Naive thymus-derived CD4-positive, alpha-beta T cell (primary cell): Measurements from ENCODE around the gene SNX5. TPM values are rescaled to one million over a fixed set of nuclear protein-coding genes. Genes with fewer than 3 reads are reported as not detected.
A peak's percentile ranks its signal among the peaks of the same experiment; 100 is the strongest.

Experiments used
- ATAC-seq: fragments of 150-1000 bp; cut with Tn5 transposase; 2 replicates; pipeline ENCODE4 v1.10.0; 2021; ENCODE audit warnings: mild to moderate bottlenecking, moderate library complexity
- CTCF ChIA-PET: fragments of 350-600 bp; sonication (Branson Sonifier 250); formaldehyde crosslinking; loops from one replicate; lab custom pipeline; 2021; ENCODE audit warnings: antibody characterized with exemption; lab: Charles Lee
- POLR2A ChIA-PET: fragments of 350-600 bp; sonication (Branson Sonifier 250); formaldehyde crosslinking; loops from one replicate; lab custom pipeline; 2021; ENCODE audit warnings: antibody characterized with exemption, inconsistent platforms; lab: Charles Lee
- DNase-seq, 9 donors: peaks; one replicate each; pipeline versions ENCODE4 v3.0.0 to v3.0.0-alpha.2; 2020 to 2022; ENCODE audit warnings: mixed read lengths in 1 of 9
- H3K27ac ChIP-seq: one replicate; pipeline ENCODE4 v1.7.0; 2013; ENCODE audit warnings: mild to moderate bottlenecking, low read depth, low read length, moderate library complexity
- H3K27me3 ChIP-seq, 2 donors: one replicate each; pipeline ENCODE4 v1.7.0; 2013; ENCODE audit warnings: low read length in 2 of 2, mild to moderate bottlenecking in 2 of 2, moderate library complexity in 2 of 2; ENCODE audit not compliant: control insufficient read depth in 2 of 2, insufficient read depth in 2 of 2
- H3K36me3 ChIP-seq, 3 experiments: 1 replicate in 2 of 3; 2 replicates in 1 of 3; pipeline ENCODE4 v1.7.0; 2013; ENCODE audit warnings: low read length in 3 of 3, mild to moderate bottlenecking in 3 of 3, moderate library complexity in 1 of 3; ENCODE audit not compliant: insufficient read depth in 3 of 3, control insufficient read depth in 2 of 3
- H3K4me1 ChIP-seq, 2 donors: one replicate each; pipeline ENCODE4 v1.7.0; 2013; ENCODE audit warnings: low read length in 2 of 2, mild to moderate bottlenecking in 2 of 2, moderate library complexity in 1 of 2; ENCODE audit not compliant: control insufficient read depth in 2 of 2, insufficient read depth in 2 of 2
- H3K4me3 ChIP-seq: 2 replicates; pipeline ENCODE4 v1.7.0; 2013; ENCODE audit warnings: mild to moderate bottlenecking, low read length
- H3K9me3 ChIP-seq, 3 experiments: 1 replicate in 2 of 3; 2 replicates in 1 of 3; pipeline ENCODE4 v1.7.0; 2013; ENCODE audit warnings: low read length in 3 of 3; ENCODE audit not compliant: control insufficient read depth in 2 of 3
- H3K27ac Mint-ChIP-seq, 9 donors: one replicate each; pipeline ENCODE4 v1.8.0; 2020 to 2022; ENCODE audit warnings: mixed read lengths in 9 of 9, mild to moderate bottlenecking in 8 of 9, moderate library complexity in 5 of 9, inconsistent platforms in 2 of 9
- H3K27me3 Mint-ChIP-seq, 5 donors: one replicate each; pipeline ENCODE4 v1.8.0; 2021 to 2022; ENCODE audit warnings: mixed read lengths in 5 of 5, mild to moderate bottlenecking in 1 of 5
- H3K36me3 Mint-ChIP-seq, 5 donors: one replicate each; pipeline ENCODE4 v1.8.0; 2020 to 2022; ENCODE audit warnings: mixed read lengths in 5 of 5, mild to moderate bottlenecking in 3 of 5, inconsistent platforms in 1 of 5
- H3K4me1 Mint-ChIP-seq, 7 donors: one replicate each; pipeline ENCODE4 v1.8.0; 2020 to 2022; ENCODE audit warnings: mixed read lengths in 7 of 7, mild to moderate bottlenecking in 3 of 7, inconsistent platforms in 1 of 7
- H3K4me3 Mint-ChIP-seq, 10 donors: one replicate each; pipeline ENCODE4 v1.8.0; 2020 to 2022; ENCODE audit warnings: mild to moderate bottlenecking in 10 of 10, mixed read lengths in 10 of 10, moderate library complexity in 6 of 10, inconsistent platforms in 2 of 10
- H3K9me3 Mint-ChIP-seq, 11 donors: one replicate each; pipeline ENCODE4 v1.8.0; 2020 to 2022; ENCODE audit warnings: mixed read lengths in 11 of 11, mild to moderate bottlenecking in 4 of 11, inconsistent platforms in 1 of 11, moderate library complexity in 1 of 11
- intact Hi-C, 2 donors: fragments of 100-400 bp; cut with micrococcal nuclease; formaldehyde crosslinking; loops; one replicate each; pipeline ENCODE4 v1.15.1; 2023
- polyA plus RNA-seq, 2 donors: library from polyadenylated mRNA; unstranded; fragments of 300-500 nt; fragmentation: Illumina TruSeq; gene quantifications; one replicate each; pipeline ENCODE4 v1.2.3, GENCODE V29; 2021
- total RNA-seq, 6 experiments: library from RNA in 5 of 6; stranded (reverse) in 5 of 6; gene quantifications; 1 replicate in 5 of 6; 2 replicates in 1 of 6; pipeline ENCODE4 v1.2.3 and lab custom pipeline; 2021 to 2026

Gene SNX5
- 100 to 1,000 TPM in 1 of 5 experiments, 10 to 100 TPM in 4; 41.4 to 148 (median 61.9) TPM for total RNA-seq
- 10 to 100 TPM; 40.2 to 68.0 TPM for polyA plus RNA-seq
- 51.7 reads per million, percentile 72 among the genes with 10 or more reads in this experiment for total RNA-seq (lab: John Stamatoyannopoulos, UW)

- intact Hi-C loops, result loop anchor here (1.0 to 10.0 kb wide), 17 partner anchors 7 to 1396 kb away; partner anchors contain the start of genes DSTN (in 2 of the 2), DZANK1 (in 2 of the 2), KAT14 (in 2 of the 2) and KIF16B (in 2 of the 2)
- peak within 1 kb of the TSS; percentile 89 to 97 (median 94) for H3K4me3 Mint-ChIP-seq
- peaks cover 0 to 52% (median 9%) of the 10 kb centered on the region in 5 donors for H3K36me3 Mint-ChIP-seq
- peaks cover 54 to 76% (median 71%) of the 10 kb centered on the region in 7 donors for H3K4me1 Mint-ChIP-seq
- H3K9me3 ChIP-seq, result no peaks in the 10 kb centered on the region
- peak within 1 kb of the TSS; percentile 96 for H3K27ac ChIP-seq
- H3K27me3 ChIP-seq, result no peaks in the 10 kb centered on the region
- H3K4me3 ChIP-seq, result peak within 1 kb of the TSS; percentile 91
- no peaks in the 10 kb centered on the region for H3K27me3 Mint-ChIP-seq
- ATAC-seq (peak; percentile 95), DNase-seq (peak; percentile 98 to 99 (median 99))
- peak within 1 kb of the TSS; percentile 93 to 98 (median 97) for H3K27ac Mint-ChIP-seq
- H3K9me3 Mint-ChIP-seq, result no peaks in the 10 kb centered on the region
- H3K4me1 ChIP-seq, result peaks cover 53 to 59% of the 10 kb centered on the region in 2 donors
- H3K36me3 ChIP-seq, result no peaks in the 10 kb centered on the region
- POLR2A ChIA-PET, result interaction anchor here (1.1 to 2.4 kb wide), 6 partner anchors 170 to 539 kb away, joined by 4 to 16 read pairs (median 6); partner anchors contain the start of genes DZANK1, POLR3F, RRBP1 and SEC23B
- CTCF ChIA-PET, result interaction anchor here (1.6 to 2.2 kb wide), 2 partner anchors 28 to 286 kb away, joined by 5 to 12 read pairs; partner anchors contain the start of gene RRBP1
These were observed at the start of gene SNX5, which contains the start of gene MGME1 for GRCh38 chr20:17968366-17969277. Gene SNX5 (minus strand): TSS chr20:17968794. CDS start chr20:17968425, 369 bp downstream. Gene MGME1 (plus strand): TSS chr20:17969018. CDS start chr20:17969860, 842 bp downstream.

GRCh38 chr20:18018100-18018499 is 49.5 kb upstream of the SNX5 start:
- CTCF ChIA-PET, result interaction anchor here (0.6 kb wide), 1 partner anchor 39 kb away, joined by 3 read pairs; no protein-coding TSS in a partner anchor
- H3K9me3 ChIP-seq, result no peaks in the 10 kb centered on the region

DNA sequence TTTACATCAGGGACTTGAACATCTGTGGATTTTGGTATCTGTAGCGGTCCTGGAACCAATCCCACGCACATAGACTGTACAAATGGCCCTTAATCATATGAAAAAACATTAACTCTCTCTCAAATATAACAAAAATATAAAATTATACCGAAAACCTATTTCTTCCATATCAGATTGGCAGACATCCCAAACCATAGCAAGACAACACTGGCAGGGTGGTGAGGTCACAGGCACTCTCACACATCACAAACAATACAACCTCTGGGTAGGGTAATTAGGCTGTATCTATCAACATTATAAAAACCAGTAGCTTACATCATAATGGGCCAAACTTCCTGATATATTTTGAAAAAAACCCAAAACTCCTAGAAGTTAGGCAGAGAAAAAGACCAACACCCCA is 48.2 kb upstream of the SNX5 start:
- no peaks in the 10 kb centered on the region for H3K9me3 ChIP-seq
- H3K4me1 ChIP-seq, result no peaks in the 10 kb centered on the region
- Mint-ChIP-seq H3K9me3 (peaks cover 0 to 3% (median 0%) of the 10 kb centered on the region in 11 donors), H3K4me1 (peaks cover 0 to 3% (median 0%) of the 10 kb centered on the region in 7 donors), H3K27ac (no peak overlapping the region), H3K4me3 (no peak overlapping the region), H3K27me3 (peaks cover 0 to 5% (median 0%) of the 10 kb centered on the region in 5 donors), H3K36me3 (no peaks in the 10 kb centered on the region)
- intact Hi-C loops, result no loop called here
- H3K27me3 ChIP-seq, result no peaks in the 10 kb centered on the region
- POLR2A ChIA-PET, result no interaction called here
- CTCF ChIA-PET, result no interaction called here
- H3K36me3 ChIP-seq, result no peaks in the 10 kb centered on the region
- H3K4me3 ChIP-seq, result no peak overlapping the region
- H3K27ac ChIP-seq, result no peak overlapping the region
- no peak for ATAC-seq
- DNase-seq, result no peak

More at GRCh38 chr20:18018100-18018499, 49.5 kb upstream of the SNX5 start:
- Mint-ChIP-seq H3K9me3 (peaks cover 0 to 3% (median 0%) of the 10 kb centered on the region in 11 donors), H3K27ac (no peak overlapping the region), H3K36me3 (no peaks in the 10 kb centered on the region), H3K4me3 (no peak overlapping the region), H3K4me1 (peaks cover 0 to 3% (median 0%) of the 10 kb centered on the region in 7 donors), H3K27me3 (peaks cover 0 to 5% (median 0%) of the 10 kb centered on the region in 5 donors)
- H3K36me3 ChIP-seq, result no peaks in the 10 kb centered on the region
- no peaks in the 10 kb centered on the region for H3K4me1 ChIP-seq
- DNase-seq (no peak), ATAC-seq (no peak)
- intact Hi-C loops, result no loop called here
- no peak overlapping the region for H3K4me3 ChIP-seq
- H3K27ac ChIP-seq, result no peak overlapping the region
- POLR2A ChIA-PET, result no interaction called here
- no peaks in the 10 kb centered on the region for H3K27me3 ChIP-seq

DNA sequence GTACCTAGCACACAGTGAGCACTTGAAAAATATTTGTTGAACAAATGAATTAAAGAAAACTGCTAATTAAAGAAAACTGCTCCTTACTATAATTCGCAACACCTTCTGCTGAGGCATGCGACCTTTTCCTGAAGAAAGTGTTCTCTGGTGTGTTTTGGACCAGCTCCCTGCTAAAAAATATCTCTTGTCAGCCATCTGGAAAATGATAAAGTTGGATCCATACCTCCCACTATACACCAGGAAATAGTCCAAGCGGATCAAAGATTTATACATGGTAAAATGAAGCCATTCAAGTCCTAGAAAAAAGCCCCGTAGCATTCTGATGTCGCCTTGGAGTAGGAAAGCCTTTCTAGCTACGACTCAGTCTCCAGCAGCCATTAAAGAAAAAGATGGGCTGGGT is 45.8 kb upstream of the SNX5 start:
- H3K4me1 ChIP-seq, result no peaks in the 10 kb centered on the region
- DNase-seq (no peak), ATAC-seq (no peak)
- ChIA-PET POLR2A (no interaction called here), CTCF (interaction anchor here (0.6 kb wide), 1 partner anchor 327 kb away, joined by 3 read pairs; no protein-coding TSS in a partner anchor)
- Mint-ChIP-seq H3K4me1 (peaks cover 0 to 3% (median 0%) of the 10 kb centered on the region in 7 donors), H3K9me3 (no peaks in the 10 kb centered on the region), H3K4me3 (no peak overlapping the region), H3K27me3 (peaks cover 0 to 5% (median 0%) of the 10 kb centered on the region in 5 donors), H3K36me3 (no peaks in the 10 kb centered on the region), H3K27ac (no peak overlapping the region)
- intact Hi-C loops, result no loop called here
- H3K9me3 ChIP-seq, result no peaks in the 10 kb centered on the region
- no peak overlapping the region for H3K27ac ChIP-seq
- H3K36me3 ChIP-seq, result no peaks in the 10 kb centered on the region
- no peaks in the 10 kb centered on the region for H3K27me3 ChIP-seq
- H3K4me3 ChIP-seq, result no peak overlapping the region

DNA sequence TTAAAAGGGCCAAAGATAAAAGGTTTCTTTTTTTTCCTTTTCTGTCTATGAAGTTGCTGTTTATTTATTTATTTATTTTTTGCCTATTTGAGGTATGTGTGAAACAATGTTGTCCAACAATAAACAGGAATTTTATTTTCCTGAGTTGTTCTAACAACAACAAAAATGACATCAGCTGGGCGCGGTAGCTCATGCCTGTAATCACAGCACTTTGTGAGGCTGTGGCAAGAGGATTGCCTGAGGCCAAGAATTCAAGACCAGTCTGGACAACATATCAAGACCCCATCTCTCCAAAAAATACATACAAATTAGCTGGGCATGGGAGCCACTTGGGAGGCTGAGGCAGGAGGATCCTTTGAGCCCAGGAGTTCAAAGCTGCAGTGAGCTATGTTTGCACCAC is 44.3 kb upstream of the SNX5 start:
- Histone ChIP-seq H3K27me3 (no peaks in the 10 kb centered on the region), H3K4me3 (no peak overlapping the region), H3K9me3 (no peaks in the 10 kb centered on the region), H3K4me1 (no peaks in the 10 kb centered on the region), H3K36me3 (no peaks in the 10 kb centered on the region), H3K27ac (no peak overlapping the region)
- Mint-ChIP-seq H3K9me3 (no peaks in the 10 kb centered on the region), H3K4me3 (no peak overlapping the region), H3K36me3 (no peaks in the 10 kb centered on the region), H3K27ac (no peak overlapping the region), H3K27me3 (no peaks in the 10 kb centered on the region), H3K4me1 (no peaks in the 10 kb centered on the region)
- ChIA-PET POLR2A (no interaction called here), CTCF (interaction anchor here (0.6 kb wide), 1 partner anchor 104 kb away, joined by 3 read pairs; no protein-coding TSS in a partner anchor)
- ATAC-seq (no peak), DNase-seq (no peak)
- intact Hi-C loops, result no loop called here

DNA sequence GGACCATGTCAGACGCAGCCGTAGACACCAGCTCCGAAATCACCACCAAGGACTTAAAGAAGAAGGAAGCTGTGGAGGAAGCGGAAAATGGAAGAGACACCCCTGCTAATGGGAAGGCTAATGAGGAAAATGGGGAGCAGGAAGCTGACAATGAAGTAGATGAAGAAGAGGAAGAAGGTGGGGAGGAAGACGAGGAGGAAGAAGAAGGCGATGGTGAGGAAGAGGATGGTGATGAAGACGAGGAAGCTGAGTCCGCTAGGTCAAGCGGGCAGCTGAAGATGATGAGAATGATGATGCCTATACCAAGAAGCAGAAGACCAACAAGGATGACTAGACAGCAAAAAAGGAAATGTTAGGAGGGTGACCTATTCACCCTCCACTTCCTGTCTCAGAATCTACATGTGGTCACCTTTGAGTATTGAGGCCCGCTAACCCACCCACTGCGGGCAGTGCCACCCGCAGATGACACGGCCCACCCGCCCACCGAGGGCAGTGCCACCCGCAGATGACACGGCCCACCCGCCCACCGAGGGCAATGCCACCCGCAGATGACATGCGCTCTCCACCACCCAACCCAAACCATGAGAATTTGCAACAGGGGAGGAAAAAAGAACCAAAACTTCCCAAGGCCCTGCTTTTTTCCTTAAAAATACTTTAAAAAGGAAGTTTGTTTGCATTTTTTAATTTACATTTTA is 43.5 kb upstream of the SNX5 start:
- DNase-seq (no peak), ATAC-seq (no peak)
- Histone ChIP-seq H3K9me3 (no peaks in the 10 kb centered on the region), H3K4me1 (no peaks in the 10 kb centered on the region), H3K4me3 (no peak overlapping the region), H3K36me3 (no peaks in the 10 kb centered on the region), H3K27ac (no peak overlapping the region), H3K27me3 (no peaks in the 10 kb centered on the region)
- intact Hi-C loops, result no loop called here
- no peaks in the 10 kb centered on the region for H3K4me1 Mint-ChIP-seq
- no peaks in the 10 kb centered on the region for H3K27me3 Mint-ChIP-seq
- H3K27ac Mint-ChIP-seq, result no peak overlapping the region
- ChIA-PET POLR2A (no interaction called here), CTCF (no interaction called here)
- H3K36me3 Mint-ChIP-seq, result no peaks in the 10 kb centered on the region
- H3K9me3 Mint-ChIP-seq, result no peaks in the 10 kb centered on the region
- H3K4me3 Mint-ChIP-seq, result no peak overlapping the region
